Stimulated activated CD4-positive, alpha-beta T cell treated with anti-CD3 and anti-CD28 coated beads, Interleukin-2, amount 100 ng/mL, for 48 hours (primary cell): ENCODE results near the gene TBX1.

Source experiments
- DNase-seq, 2 donors: peaks; one replicate each; pipeline ENCODE4 v3.0.0-alpha.2; 2020

Gene TBX1

DNA sequence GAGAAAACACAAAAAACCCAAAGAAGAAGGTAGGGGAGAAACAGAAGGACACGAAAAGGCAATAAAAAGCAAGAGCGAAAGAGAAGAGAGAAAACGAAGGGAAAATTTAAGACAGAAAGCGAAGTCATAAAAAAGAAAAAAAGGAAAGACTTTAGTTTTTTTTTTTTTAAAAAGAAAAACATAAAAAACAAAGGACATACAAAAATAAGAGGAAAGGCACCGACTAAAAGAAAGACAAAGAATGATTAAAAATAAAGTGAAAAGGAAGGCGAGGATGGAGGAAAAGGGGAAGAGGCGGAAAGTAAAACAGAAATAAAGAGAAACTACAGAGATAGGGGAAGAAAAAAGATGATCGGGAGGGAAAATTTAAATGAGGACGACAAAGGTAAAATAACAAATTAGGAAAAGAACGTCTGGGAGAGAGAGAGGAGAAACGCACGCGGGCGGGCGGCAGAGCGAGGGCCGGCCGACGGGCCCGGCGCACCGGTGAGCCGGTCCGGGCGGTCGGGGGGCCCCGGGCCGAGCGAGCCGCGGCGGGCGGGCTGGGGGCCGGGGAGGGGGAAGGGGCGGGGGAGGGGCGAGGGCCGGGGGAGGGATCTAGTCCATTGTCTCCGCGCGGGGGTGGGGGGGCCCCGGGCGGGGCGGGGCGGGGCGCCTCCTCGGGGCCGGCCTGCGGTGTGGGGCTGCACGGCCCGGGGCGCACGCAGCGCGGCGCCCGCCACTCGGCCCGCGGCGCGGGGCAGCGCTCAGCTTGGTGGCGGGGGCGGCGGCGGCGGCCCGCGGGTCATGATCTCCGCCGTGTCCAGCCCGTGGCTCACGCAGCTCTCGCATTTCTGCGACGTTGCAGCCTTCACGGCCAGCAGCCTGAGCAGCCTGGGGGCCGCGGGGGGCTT, at the start of gene TBX1:
TSS of gene TBX1 (plus strand) at position 721 of the 893 bp plus-strand sequence. CDS start at position 787, 66 bp downstream.
- DNase-seq = no peak

DNA sequence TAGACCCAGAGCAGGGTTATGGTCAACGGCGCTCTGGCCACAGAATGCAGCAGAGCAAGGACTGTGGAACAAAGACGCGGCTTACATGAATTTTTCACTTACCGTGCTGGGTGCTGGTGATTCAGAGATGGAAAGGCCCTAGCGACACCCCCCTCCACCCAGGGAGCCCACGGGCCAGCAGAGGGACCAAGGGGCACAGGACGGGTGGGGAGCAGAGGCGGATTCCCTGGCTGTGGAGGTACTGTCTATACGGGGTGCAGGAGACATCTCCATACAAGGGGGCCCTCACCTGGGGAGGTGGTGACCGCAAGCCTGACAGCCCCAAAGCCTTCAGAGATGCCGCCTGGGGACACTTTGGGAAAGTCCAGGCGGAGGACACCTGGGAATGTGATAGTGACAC, 47.3 kb upstream of the TBX1 start:
- no peak for DNase-seq

DNA sequence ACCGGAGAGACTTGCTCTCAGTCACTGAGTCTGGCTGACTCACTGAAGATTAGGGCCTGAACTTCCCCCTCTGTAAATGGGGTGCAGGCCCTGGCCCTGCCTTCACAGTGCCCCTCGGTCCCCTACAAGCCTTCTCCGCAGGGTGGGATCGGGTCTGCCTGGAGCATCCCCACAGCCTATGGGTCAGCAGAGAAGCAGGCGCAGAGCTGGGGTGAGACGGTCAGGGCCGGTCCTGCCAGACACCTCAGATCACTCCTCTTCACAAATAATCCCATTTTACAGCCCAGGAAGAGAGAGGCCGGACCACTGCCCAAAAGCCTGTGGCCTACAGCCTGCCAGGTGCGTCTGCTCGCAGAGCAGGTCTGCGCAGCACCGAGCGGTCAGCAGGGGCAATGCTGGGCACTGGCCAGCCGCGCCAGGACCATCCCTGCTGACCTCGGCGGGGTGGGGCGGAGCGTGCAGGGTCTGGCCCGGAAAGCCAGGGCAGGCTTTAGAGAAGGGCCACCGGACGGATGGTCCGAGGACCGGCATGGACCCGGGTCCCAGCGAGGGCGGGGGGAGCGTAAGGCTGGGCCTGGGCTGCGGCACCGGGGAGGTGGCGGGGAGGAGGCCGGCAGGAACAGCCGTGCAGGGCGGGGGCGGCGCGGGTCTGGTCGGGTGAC, 46.8 kb upstream of the TBX1 start:
- no peak for DNase-seq

DNA sequence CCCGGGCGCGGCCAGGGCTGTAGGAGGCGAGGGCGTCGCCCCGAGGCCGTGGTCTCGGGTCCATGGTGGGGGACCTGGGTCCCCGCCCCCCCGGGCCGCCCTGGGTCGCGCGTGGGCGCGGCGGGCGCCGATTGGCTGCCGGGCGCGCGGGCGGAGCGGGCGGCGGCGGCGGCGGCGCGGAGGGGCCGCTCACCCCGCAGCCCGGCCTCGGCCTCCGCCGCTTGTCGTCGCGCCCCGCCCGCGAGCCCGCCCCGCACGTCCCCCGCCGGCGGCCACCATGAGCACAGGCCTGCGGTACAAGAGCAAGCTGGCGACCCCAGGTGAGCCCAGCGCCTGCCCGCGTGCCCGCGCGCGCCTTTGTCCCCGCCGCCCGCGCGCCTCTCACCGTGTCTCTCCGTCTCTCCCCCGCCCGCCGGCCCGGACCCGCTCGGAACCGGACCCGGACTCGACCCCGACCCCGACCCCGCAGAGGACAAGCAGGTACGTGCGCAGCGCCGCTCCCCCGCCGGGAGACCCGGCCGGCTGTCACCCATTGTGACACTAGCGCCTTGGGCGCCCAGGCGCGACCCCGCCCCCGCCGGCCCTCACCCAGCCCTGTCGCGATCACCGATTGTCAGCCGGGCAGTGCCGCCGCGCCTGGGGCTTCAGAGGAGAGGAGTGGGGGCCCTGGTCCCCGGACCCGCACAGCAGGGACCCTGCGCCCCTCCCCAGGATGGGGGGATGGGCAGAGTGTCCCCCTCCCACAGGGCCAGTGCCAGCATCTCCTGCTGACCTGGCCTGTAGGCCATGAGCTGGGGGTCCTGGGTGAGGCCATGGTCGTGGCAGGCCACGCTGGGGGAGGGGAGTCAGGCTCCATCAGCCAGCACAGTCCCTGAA, 46.0 kb upstream of the TBX1 start, which contains the start of gene SEPTIN5:
TSS of gene SEPTIN5 (plus strand) at position 192 of the 876 bp plus-strand sequence. CDS start at position 278, 86 bp downstream.
- DNase-seq = no peak

DNA sequence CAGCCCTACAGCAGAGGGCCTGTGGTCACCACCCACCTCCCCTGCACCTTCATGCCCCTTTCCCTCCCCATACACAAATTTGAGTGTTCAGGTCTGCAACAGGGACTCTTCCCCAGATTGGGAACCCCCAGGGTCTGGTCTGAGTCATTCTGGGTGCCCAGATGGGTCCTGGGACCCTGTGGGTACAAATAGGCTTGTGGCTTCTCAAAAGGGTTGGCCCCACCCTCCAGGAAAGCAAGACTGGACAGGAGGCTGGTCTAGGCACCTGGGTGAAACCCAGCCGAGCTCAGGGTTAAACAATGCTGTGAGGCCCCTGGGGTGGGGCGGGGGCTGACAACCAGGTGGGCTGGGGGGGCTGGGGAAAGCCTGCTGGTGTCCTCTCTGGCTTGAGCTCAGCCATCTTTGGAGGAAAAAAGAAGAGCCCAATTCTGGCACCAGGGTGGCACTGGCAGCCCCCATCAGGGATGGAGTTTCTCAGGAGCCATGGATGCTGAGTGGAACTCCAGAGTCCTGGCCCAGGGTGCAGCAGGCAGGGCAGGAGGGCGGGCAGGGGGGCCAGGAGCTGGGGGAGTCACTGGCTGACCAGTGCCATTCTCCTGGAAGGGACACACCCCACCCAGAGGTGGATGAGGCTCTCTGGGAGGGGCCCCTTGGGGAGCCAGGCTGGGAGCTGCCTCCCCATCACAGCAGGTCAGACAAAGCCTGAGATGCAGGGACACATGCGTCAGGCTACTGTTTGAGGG, 45.2 kb upstream of the TBX1 start:
- DNase-seq = no peak

DNA sequence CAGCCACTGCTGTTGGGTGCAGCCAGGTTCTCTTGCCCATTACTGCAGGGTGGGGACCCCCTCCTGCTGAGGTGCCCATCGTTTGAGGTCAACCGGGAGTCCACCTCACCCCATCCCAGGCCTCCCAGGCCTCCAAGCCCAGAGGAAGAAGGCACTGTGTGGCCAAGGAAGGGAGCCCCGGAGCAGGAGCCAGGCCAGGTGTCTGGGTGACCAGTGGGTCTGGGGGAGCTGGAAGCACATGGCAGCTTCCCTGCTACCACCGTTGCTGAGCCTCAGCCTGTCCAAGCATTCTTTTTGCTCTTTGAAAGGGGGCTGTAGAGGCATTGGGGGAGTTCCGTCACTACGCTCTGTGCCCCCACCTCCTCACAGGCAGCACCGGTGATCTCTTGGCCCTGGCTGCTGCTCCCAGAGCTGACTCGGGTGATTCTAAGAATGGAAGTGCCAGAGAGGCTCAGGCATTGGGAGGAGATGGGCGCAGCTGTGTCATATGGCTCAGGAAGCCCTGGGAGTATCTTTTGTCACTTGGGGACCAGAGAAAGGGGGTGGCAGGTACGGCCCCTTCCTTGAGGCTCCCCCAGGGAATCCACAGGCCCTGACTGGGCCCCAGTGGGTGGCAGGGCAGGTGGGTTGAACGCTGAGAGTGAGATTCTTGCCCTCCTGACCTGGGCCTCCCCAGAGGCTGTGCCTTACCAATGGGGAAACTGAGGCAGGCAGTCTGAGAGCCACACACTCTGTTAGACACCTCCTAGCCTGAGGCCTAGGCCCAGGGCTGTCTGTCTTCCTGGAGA, 44.3 kb upstream of the TBX1 start:
- DNase-seq = no peak

DNA sequence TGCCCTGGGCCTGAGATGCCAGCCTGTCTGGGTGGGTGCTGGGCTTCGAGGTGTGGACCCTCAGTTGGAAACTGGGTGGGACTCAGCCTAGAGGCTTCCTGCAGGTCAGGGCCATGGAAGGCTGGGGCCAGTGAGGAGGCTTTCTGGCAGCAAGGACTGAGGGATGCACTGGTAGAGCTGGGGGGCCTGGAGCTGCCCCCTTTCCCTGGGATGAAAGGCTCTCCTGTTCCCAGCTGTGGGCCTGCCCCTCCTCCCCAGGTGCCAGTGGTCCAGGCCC, 43.8 kb upstream of the TBX1 start:
- no peak for DNase-seq

DNA sequence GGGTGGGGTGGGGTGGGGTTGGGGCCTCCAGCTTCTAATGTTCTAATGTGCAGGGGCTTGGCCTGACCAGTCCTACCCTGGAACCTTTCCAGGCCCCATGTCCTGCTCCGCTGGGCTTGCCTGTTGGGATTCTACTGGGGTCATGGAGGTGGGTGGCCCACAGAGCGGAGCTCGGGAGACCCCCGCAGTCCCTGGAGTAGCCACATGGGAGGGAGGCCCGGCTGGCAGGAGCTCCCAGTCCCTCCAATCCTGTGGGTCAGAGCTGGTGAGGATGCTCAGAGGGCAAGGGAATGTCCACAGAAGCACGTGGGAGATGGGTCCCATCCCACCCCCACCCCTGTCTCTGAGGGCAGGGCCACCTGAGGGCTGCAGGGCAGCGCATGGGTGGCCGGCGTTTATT, 43.4 kb upstream of the TBX1 start:
- no peak for DNase-seq

DNA sequence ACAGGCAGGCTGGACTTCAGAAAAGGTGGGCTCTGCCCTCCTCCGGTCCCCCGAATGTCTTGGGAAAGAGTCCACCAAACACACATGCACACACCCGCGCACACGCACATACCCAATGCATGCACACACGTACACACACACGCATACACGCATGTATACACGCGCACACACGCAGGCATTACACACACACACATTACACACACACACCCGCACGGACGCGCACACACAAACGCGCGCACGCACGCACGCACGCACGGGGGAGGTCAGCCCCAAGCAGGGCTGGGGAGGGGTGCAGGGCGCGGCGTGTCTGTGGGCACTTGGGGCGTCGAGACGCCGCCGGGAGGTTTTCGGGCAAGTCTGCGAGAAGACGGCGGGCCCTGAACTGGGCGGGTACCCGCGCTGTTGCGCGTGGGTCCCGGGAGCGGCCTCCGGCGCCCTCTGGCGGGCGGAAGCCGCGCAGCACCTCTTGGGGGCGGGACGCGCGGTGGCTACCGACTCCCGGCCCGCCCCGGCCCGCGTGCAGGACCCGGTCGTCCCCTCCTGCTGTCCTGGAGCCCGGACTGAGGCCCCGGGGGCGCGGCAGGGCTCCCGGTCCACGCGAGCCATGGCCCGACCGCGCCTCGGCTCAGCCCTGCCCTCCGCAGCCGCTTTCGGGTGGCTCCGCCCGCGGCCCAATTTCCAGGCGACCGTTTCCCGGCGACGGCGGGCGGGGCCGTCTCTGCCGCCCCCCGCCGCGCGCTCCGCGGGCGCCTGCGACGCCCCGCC, 42.7 kb upstream of the TBX1 start:
- peak; percentile 82 to 86 for DNase-seq

DNA sequence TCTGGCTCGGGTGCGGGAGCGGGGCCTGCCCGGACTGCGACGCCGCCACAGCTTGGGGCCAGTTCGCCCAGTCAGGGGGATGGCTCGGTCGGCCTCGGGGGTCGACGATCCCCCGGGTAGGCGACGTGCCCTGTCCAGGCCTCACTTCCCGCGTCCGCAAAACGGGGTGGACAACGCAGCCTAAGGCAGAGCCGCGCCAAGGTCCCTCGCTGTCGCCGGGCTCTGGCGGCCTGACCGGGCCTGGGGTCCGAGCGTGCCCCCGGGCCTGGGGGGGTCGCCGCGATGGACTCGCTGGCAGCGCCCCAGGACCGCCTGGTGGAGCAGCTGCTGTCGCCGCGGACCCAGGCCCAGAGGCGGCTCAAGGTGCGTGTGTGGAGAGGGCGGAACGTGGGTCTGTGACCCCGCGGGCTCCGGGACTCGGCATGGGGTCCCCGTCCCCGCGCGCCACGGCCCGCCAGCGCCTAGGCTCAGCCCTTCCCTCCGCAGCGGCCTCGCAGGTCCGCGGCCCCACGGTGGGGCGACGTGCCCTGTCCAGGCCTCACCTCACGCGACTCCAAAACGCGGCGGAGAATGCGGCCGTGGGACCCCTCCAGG, 42.0 kb upstream of the TBX1 start:
- DNase-seq = no peak

DNA sequence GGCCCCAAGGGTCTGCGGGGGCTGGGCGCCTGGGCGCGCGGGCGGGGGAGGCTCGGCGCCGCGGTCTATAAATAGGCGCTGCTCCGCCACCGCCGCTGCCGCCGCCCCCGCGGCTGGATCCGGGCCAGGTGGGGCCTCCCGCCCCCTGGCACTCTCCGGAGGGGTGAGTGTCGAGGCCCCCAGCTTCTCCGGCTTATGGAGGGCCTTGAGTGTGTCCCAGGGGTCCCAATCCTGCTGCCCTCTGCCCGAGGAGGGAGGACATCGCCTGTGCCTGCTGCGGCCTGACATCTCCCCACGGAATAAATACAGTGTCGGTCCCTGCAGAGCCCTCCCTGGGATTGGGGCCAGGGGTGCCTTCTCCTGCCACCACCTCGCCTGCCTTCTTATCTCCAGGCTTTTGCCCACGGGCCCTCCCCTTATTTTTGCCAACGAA, 41.5 kb upstream of the TBX1 start:
- no peak for DNase-seq

DNA sequence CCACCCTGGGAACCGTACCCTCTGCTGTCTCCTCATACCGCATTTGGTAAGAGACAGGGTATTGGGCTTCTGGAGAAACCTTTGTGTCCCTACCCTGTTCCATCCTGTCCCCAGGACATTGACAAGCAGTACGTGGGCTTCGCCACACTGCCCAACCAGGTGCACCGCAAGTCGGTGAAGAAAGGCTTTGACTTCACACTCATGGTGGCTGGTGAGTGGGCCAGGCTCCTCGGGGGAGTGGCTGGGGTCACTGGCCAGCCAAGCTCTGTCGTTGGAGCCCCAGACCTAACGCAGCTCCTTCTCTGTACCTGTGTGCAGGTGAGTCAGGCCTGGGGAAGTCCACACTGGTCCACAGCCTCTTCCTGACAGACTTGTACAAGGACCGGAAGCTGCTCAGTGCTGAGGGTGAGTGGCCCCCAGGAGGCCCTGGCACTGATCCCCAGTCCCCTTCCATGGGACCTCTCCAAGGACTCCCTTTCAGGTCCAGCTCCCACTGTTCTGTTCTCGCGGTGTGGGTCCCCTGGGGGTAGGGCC, 41.0 kb upstream of the TBX1 start:
- DNase-seq = no peak

DNA sequence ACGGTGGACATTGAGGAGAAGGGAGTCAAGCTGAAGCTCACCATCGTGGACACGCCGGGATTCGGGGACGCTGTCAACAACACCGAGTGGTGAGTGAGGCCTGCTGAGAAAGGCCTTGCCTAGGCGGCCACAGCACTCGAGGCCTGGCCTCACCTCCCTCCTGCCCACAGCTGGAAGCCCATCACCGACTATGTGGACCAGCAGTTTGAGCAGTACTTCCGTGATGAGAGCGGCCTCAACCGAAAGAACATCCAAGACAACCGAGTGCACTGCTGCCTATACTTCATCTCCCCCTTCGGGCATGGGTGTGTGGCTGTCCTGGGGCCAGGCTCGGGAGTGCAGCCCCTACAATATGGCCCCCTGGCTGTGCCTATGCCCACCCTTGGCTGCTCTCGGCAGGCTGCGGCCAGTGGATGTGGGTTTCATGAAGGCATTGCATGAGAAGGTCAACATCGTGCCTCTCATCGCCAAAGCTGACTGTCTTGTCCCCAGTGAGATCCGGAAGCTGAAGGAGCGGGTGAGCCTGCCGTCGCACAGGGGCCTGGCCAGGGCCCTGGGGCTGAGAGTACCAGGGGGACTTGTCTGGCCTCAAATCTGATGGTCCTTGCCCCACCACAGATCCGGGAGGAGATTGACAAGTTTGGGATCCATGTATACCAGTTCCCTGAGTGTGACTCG, 40.3 kb upstream of the TBX1 start:
- DNase-seq = no peak

DNA sequence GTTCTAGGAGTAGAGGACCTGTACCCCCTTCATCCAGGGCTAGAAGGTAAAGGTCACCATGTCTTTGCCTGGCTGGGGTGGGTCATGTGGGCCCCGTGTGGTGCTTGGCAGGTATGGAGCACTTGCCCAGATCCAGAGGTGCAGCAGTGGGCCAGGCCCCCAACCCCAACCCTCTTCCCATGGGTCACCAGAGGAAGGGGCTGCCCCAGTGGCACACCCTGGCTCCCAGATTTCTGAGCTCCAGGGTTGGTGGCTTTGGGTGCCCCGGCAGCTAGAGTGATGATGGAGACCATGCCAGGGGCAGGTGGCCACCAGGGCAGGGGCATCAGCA, 39.6 kb upstream of the TBX1 start:
- DNase-seq = no peak

DNA sequence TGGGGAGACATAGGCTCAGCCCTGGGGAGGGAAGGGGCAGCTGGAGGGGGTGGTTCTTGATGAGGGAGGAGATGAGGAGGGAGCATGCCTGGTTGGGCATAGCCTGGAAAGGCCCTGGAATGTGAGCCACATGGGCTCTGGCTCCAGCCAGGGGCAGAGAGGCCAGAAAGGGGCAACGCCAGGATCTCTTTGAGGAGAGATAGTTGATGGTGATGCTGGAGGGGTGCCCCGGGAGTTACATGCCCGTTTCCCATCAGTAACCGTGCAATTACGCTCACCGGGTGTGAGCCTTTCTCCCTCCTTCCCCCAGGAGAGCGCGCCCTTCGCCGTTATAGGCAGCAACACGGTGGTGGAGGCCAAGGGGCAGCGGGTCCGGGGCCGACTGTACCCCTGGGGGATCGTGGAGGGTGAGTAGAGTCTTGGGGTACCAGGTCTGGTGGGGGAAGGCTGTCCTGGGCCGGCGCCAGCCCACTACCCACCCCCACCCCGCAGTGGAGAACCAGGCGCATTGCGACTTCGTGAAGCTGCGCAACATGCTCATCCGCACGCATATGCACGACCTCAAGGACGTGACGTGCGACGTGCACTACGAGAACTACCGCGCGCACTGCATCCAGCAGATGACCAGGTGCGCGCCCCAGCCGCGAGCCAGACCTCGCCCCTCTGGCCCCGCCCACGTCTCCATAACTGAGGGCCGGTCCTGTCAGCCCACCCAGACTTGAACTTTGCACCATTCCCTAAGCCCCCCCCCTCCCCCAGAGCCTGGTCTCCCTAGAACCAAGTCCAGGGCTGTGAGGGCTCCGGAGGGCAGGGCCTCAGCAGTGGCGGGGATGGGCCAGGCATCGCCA, 39.0 kb upstream of the TBX1 start:
- DNase-seq = no peak

DNA sequence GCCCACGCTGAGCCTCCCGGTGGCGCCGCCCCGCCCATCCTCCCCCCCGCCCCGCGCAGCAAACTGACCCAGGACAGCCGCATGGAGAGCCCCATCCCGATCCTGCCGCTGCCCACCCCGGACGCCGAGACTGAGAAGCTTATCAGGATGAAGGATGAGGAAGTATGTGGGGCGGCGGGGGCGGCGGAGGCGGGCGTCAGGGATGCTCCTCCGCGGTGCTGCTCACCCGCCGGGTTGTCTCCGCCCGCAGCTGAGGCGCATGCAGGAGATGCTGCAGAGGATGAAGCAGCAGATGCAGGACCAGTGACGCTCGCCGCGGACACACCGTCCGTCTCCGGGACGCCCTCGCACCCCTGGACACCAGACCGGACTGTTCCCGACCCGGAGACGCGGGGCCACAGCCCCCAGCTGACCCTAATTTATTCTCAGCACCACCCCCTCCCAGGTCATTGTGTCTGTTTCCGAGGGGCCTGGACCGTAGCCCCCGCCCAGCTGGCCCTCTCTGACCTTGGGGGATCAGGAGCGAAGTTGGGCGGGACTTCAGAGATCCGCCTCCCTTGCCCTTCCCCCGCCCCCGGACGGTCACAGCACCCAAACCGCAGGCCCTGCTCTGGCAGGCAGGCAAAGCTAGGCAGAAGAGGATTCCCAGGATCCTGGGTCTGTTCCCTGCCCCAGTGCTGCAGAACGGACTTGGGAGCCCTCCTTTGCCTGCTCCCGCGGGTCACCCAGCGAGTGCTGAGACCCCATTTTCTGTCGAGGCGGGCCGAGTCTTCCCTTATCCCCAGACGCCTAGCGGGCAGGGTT, 38.2 kb upstream of the TBX1 start:
- no peak for DNase-seq

DNA sequence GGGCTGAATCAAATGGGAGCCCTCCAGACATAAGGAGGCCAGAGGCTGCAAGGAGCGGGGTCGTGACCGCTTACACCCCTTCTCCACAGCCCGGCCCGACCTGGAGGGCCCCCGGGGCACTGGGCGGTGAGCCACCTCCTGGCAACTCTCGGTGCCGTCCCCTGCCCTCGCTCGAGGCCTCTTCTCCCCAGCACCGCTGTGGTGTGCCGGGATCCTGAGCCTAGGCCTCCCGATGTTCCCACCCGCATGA, 37.7 kb upstream of the TBX1 start:
- no peak for DNase-seq

DNA sequence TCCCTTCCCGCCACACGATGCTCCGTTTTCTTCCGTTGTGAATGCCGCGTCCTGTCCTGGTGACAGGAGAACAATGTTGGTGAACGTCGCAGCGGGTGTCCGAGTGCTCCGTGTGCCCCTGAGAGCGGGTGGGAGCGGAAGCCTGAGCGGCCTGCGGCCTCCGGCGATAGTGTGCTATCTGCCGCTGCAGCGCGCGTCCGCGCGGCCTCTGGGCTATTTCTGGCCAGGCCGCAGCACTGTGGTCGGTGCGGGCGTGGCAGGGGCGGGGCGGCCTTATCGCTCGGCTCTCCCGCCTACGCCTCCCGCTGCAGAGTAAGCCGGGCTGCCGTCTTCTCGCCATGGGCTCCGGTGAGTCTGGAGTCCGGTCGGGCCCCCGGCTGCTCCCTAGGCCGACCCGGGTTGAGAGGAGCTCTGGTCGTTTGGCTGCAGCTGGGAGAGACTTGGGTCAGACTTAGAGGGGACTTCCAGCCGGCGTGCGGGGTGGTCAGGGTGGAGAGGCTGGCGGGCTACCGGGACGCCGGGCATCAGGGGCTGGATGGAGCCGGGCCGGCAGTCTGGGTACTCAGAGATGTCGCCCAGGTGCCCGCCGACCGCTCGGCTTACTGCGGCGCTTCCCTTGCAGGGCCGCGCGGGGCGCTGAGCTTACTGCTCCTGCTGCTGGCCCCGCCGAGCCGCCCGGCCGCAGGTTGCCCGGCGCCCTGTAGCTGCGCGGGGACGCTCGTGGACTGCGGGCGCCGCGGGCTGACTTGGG, 37.2 kb upstream of the TBX1 start, which contains the start of gene GP1BB:
TSS of gene GP1BB (plus strand) at position 308 of the 751 bp plus-strand sequence. CDS start at position 339, 31 bp downstream.
- DNase-seq = peak; percentile 24 to 40
